Liver (tissue), 9 donors: ENCODE results near the gene PRIM1. TPM values are rescaled to one million over a fixed set of nuclear protein-coding genes. Genes with fewer than 3 reads are reported as not detected.

Source experiments
- DNase-seq: peaks from one replicate; pipeline ENCODE4 v3.0.0-alpha.2; 2017; ENCODE audit warnings: low spot score
- H3K27ac ChIP-seq, 2 donors: one replicate each; pipeline ENCODE4 v1.7.0; 2013; ENCODE audit warnings: inconsistent platforms in 2 of 2, low read length in 2 of 2, control low read depth in 1 of 2, low read depth in 1 of 2, mild to moderate bottlenecking in 1 of 2
- H3K27me3 ChIP-seq, 4 donors: one replicate each; pipeline versions ENCODE4 v1.6.1 to v1.7.0; 2013; ENCODE audit warnings: low read length in 3 of 4, inconsistent platforms in 1 of 4, mild to moderate bottlenecking in 1 of 4, moderate library complexity in 1 of 4; ENCODE audit not compliant: control insufficient read depth in 4 of 4, insufficient read depth in 4 of 4
- H3K36me3 ChIP-seq, 4 donors: one replicate each; pipeline versions ENCODE4 v1.6.1 to v1.7.0; 2013; ENCODE audit warnings: low read length in 3 of 4, mild to moderate bottlenecking in 3 of 4, low read depth in 1 of 4, moderate library complexity in 1 of 4; ENCODE audit not compliant: control insufficient read depth in 4 of 4, insufficient read depth in 3 of 4
- H3K4me1 ChIP-seq, 4 donors: one replicate each; pipeline versions ENCODE4 v1.6.1 to v1.7.0; 2013; ENCODE audit warnings: low read length in 3 of 4, mild to moderate bottlenecking in 3 of 4, moderate library complexity in 1 of 4; ENCODE audit not compliant: control insufficient read depth in 4 of 4, insufficient read depth in 4 of 4
- H3K4me3 ChIP-seq, 3 donors: one replicate each; pipeline versions ENCODE4 v1.6.1 to v1.7.0; 2013; ENCODE audit warnings: low read length in 3 of 3, control low read depth in 1 of 3, low read depth in 1 of 3, mild to moderate bottlenecking in 1 of 3
- H3K9ac ChIP-seq, 2 donors: one replicate each; pipeline ENCODE4 v1.7.0; 2013; ENCODE audit warnings: low read length in 2 of 2, mild to moderate bottlenecking in 2 of 2, moderate library complexity in 2 of 2, control low read depth in 1 of 2, low read depth in 1 of 2
- H3K9me3 ChIP-seq, 4 donors: one replicate each; pipeline versions ENCODE4 v1.6.1 to v1.7.0; 2013; ENCODE audit warnings: low read length in 3 of 4; ENCODE audit not compliant: control insufficient read depth in 4 of 4
- ATF3 ChIP-seq: IDR thresholded peaks from 2 replicates; pipeline ENCODE4 v1.6.1; 2016; ENCODE audit warnings: antibody characterized with exemption
- EGR1 ChIP-seq, 2 donors: IDR thresholded peaks; 2 replicates each; pipeline ENCODE4 v1.6.1; 2016 to 2018; ENCODE audit warnings: antibody characterized with exemption in 2 of 2, low read depth in 2 of 2
- FOXA1 ChIP-seq: IDR thresholded peaks from 2 replicates; pipeline ENCODE4 v1.6.1; 2016; ENCODE audit warnings: antibody characterized with exemption
- FOXA2 ChIP-seq: IDR thresholded peaks from 2 replicates; pipeline ENCODE4 v1.6.1; 2016; ENCODE audit warnings: antibody characterized with exemption
- GABPA ChIP-seq, 2 donors: IDR thresholded peaks in 1 of 2; conservative IDR thresholded peaks in 1 of 2; 2 replicates each; pipeline ENCODE4 v1.6.1; 2016; ENCODE audit warnings: antibody characterized with exemption in 2 of 2, mild to moderate bottlenecking in 1 of 2, moderate library complexity in 1 of 2
- HNF4A ChIP-seq, 2 donors: conservative IDR thresholded peaks; 2 replicates each; pipeline ENCODE4 v1.6.1; 2016; ENCODE audit warnings: antibody characterized with exemption in 2 of 2, mild to moderate bottlenecking in 2 of 2
- HNF4G ChIP-seq: IDR thresholded peaks from 2 replicates; pipeline ENCODE4 v1.6.1; 2016; ENCODE audit warnings: antibody characterized with exemption
- JUND ChIP-seq, 2 donors: IDR thresholded peaks; 2 replicates each; pipeline ENCODE4 v1.6.1; 2016; ENCODE audit warnings: antibody characterized with exemption in 2 of 2
- NR2F2 ChIP-seq: IDR thresholded peaks from 2 replicates; pipeline ENCODE4 v1.6.1; 2016; ENCODE audit warnings: antibody characterized with exemption
- RAD21 ChIP-seq, 2 donors: IDR thresholded peaks; 2 replicates each; pipeline ENCODE4 v1.6.1; 2016; ENCODE audit warnings: antibody characterized with exemption in 2 of 2, mild to moderate bottlenecking in 2 of 2
- RXRA ChIP-seq, 2 donors: IDR thresholded peaks; 2 replicates each; pipeline ENCODE4 v1.6.1; 2017 to 2018; ENCODE audit warnings: antibody characterized with exemption in 2 of 2, mild to moderate bottlenecking in 1 of 2
- SP1 ChIP-seq: IDR thresholded peaks from 2 replicates; pipeline ENCODE4 v1.6.1; 2018; ENCODE audit warnings: antibody characterized with exemption, mild to moderate bottlenecking
- TAF1 ChIP-seq: conservative IDR thresholded peaks from 2 replicates; pipeline ENCODE4 v1.6.1; 2016; ENCODE audit warnings: antibody characterized with exemption, mild to moderate bottlenecking
- YY1 ChIP-seq: IDR thresholded peaks from 2 replicates; pipeline ENCODE4 v1.6.1; 2016; ENCODE audit warnings: antibody characterized with exemption, mild to moderate bottlenecking
- ZBTB33 ChIP-seq: IDR thresholded peaks from 2 replicates; pipeline ENCODE4 v1.6.1; 2016; ENCODE audit warnings: antibody characterized with exemption
- WGBS: extraction: QIAGEN DNeasy Blood & Tissue Kit; methylation state at CpG from one replicate; pipeline ENCODE4 v1.1.7; 2013; 5-methylcytosine and 5-hydroxymethylcytosine counted together
- polyA plus RNA-seq, 2 donors: library from polyadenylated mRNA; stranded (reverse) in 1 of 2; unstranded in 1 of 2; fragments of 200-250 nt in 1 of 2; fragments of >200 nt in 1 of 2; fragmentation: Nextera tagmentation in 1 of 2; extraction: Ambion mirVana in 1 of 2; gene quantifications; one replicate each; pipeline versions ENCODE4 v1.2.1 to v1.2.3, GENCODE V29; 2013 to 2015
- total RNA-seq, 2 donors: library from RNA; depleted of rRNA; stranded (reverse); fragments of >200 nt; gene quantifications; one replicate each; pipeline ENCODE4 v1.2.3, GENCODE V29; 2014
- TF ChIP-seq, protein P1 (sequence below): IDR thresholded peaks from 2 replicates; pipeline ENCODE4 v1.6.1; 2016; ENCODE audit warnings: antibody characterized with exemption
- TF ChIP-seq, protein P2 (sequence below): IDR thresholded peaks from 2 replicates; pipeline ENCODE4 v1.6.1; 2016; ENCODE audit warnings: antibody characterized with exemption, mild to moderate bottlenecking
- donor health status: healthy.
- donor health status: healthy.
- donor health status: healthy.
- donor health status: healthy.
- donor health status: healthy.

Gene PRIM1
- total and polyA plus RNA-seq, 4 donors = 2.7 to 24.8 (median 5.4) TPM

- no peak for TF ChIP-seq JUND (IDR thresholded peaks at IDR 0.05)
- TF ChIP-seq TAF1 = no peak
- no peak for TF ChIP-seq EGR1 (IDR thresholded peaks at IDR 0.05; ENCODE audit: low read depth in 2 of 2)
- TF ChIP-seq RAD21 (IDR thresholded peaks at IDR 0.05) = no peak
- no peak for TF ChIP-seq FOXA1
- no peak for TF ChIP-seq FOXA2
- no peak for TF ChIP-seq YY1
- no peak for TF ChIP-seq HNF4G
- TF ChIP-seq ATF3 = no peak
- TF ChIP-seq HNF4A (conservative IDR thresholded peaks at IDR 0.05) = no peak
- TF ChIP-seq ZBTB33 = no peak
- no peak for TF ChIP-seq RXRA (IDR thresholded peaks at IDR 0.05)
- no peak for TF ChIP-seq NR2F2
- TF ChIP-seq, protein P1, sequence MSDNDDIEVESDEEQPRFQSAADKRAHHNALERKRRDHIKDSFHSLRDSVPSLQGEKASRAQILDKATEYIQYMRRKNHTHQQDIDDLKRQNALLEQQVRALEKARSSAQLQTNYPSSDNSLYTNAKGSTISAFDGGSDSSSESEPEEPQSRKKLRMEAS = no peak
- TF ChIP-seq, protein P2, sequence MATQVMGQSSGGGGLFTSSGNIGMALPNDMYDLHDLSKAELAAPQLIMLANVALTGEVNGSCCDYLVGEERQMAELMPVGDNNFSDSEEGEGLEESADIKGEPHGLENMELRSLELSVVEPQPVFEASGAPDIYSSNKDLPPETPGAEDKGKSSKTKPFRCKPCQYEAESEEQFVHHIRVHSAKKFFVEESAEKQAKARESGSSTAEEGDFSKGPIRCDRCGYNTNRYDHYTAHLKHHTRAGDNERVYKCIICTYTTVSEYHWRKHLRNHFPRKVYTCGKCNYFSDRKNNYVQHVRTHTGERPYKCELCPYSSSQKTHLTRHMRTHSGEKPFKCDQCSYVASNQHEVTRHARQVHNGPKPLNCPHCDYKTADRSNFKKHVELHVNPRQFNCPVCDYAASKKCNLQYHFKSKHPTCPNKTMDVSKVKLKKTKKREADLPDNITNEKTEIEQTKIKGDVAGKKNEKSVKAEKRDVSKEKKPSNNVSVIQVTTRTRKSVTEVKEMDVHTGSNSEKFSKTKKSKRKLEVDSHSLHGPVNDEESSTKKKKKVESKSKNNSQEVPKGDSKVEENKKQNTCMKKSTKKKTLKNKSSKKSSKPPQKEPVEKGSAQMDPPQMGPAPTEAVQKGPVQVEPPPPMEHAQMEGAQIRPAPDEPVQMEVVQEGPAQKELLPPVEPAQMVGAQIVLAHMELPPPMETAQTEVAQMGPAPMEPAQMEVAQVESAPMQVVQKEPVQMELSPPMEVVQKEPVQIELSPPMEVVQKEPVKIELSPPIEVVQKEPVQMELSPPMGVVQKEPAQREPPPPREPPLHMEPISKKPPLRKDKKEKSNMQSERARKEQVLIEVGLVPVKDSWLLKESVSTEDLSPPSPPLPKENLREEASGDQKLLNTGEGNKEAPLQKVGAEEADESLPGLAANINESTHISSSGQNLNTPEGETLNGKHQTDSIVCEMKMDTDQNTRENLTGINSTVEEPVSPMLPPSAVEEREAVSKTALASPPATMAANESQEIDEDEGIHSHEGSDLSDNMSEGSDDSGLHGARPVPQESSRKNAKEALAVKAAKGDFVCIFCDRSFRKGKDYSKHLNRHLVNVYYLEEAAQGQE = no peak
- Histone ChIP-seq H3K9ac (no peak overlapping the region), H3K4me3 (no peak overlapping the region), H3K27ac (no peak overlapping the region), H3K4me1 (no peaks in the 10 kb centered on the region), H3K36me3 (no peaks in the 10 kb centered on the region), H3K9me3 (no peaks in the 10 kb centered on the region), H3K27me3 (no peaks in the 10 kb centered on the region)
- no peak for DNase-seq
- 90% methylated on average over 3 of the region's 3 CpGs for WGBS
Observed at GRCh38 chr12:56699020-56699661, 53.0 kb downstream of the PRIM1 start.

GRCh38 chr12:56695327-56696101, 56.6 kb downstream of the PRIM1 start:
- WGBS = 88% methylated on average over 2 of the region's 2 CpGs
- no peak for DNase-seq
- no peaks in the 10 kb centered on the region for H3K9me3 ChIP-seq
- H3K4me3 ChIP-seq = no peak overlapping the region
- H3K4me1 ChIP-seq = no peaks in the 10 kb centered on the region
- no peak overlapping the region for H3K27ac ChIP-seq
- H3K27me3 ChIP-seq = no peaks in the 10 kb centered on the region
- H3K9ac ChIP-seq = no peak overlapping the region
- H3K36me3 ChIP-seq = no peaks in the 10 kb centered on the region
- TF ChIP-seq RAD21 (IDR thresholded peaks at IDR 0.05) (no peak), ZBTB33 (no peak), YY1 (no peak), FOXA1 (no peak), TAF1 (no peak), GABPA (IDR thresholded peaks at IDR 0.05 in 1 of 2, conservative IDR thresholded peaks at IDR 0.05 in 1 of 2) (no peak), HNF4G (no peak), JUND (IDR thresholded peaks at IDR 0.05) (no peak), SP1 (no peak), FOXA2 (no peak), ATF3 (no peak), EGR1 (IDR thresholded peaks at IDR 0.05; ENCODE audit: low read depth in 2 of 2) (no peak), NR2F2 (no peak)
- TF ChIP-seq, protein P1 = no peak
- TF ChIP-seq, protein P2 = no peak
